GM21381 (cell line): ENCODE measurements around the gene FUNDC2.
"Not testable (repeated sequence)": the region's sequence is repeated elsewhere in the genome, so short reads cannot be mapped to it uniquely, and the experiment has no call there.

Experiments
- ATAC-seq: cut with Tn5 transposase; IDR thresholded peaks from one replicate; pipeline ENCODE4 v1.9.1; 2021; ENCODE audit warnings: mild to moderate bottlenecking, moderate library complexity; ENCODE audit not compliant: unreplicated experiment

The FUNDC2 gene

GRCh38 chrX:155026727-155027508 is at the start of gene FUNDC2:
Gene FUNDC2, plus strand, starts transcription at chrX:155026844. Its CDS starts 95 bp downstream, at chrX:155026939.
- peak; percentile 87 for ATAC-seq

GRCh38 chrX:154979629-154980028 is 47.0 kb upstream of the FUNDC2 start:
- ATAC-seq: no peak

GRCh38 chrX:154980330-154981115 is 46.1 kb upstream of the FUNDC2 start:
- peak; percentile 94 for ATAC-seq

GRCh38 chrX:154981116-154981411 is 45.6 kb upstream of the FUNDC2 start:
- no peak for ATAC-seq

- ATAC-seq: no peak
Measured at GRCh38 chrX:154986826-154987575, 39.6 kb upstream of the FUNDC2 start.

- no peak for ATAC-seq
Measured at GRCh38 chrX:154987940-154988339, 38.7 kb upstream of the FUNDC2 start.

GRCh38 chrX:154988719-154989118 is 37.9 kb upstream of the FUNDC2 start:
- no peak for ATAC-seq

- ATAC-seq: no peak
Measured at GRCh38 chrX:154990496-154990895, 36.1 kb upstream of the FUNDC2 start.

GRCh38 chrX:154991039-154991438 is 35.6 kb upstream of the FUNDC2 start:
- ATAC-seq: no peak

GRCh38 chrX:154991476-154991875 is 35.2 kb upstream of the FUNDC2 start:
- no peak for ATAC-seq

GRCh38 chrX:154998204-154998880 is 28.3 kb upstream of the FUNDC2 start:
- no peak for ATAC-seq

GRCh38 chrX:155000841-155001240 is 25.8 kb upstream of the FUNDC2 start:
- ATAC-seq: no peak

GRCh38 chrX:155001873-155002272 is 24.8 kb upstream of the FUNDC2 start:
- ATAC-seq: no peak

- no peak for ATAC-seq
Measured at GRCh38 chrX:155005190-155005589, 21.5 kb upstream of the FUNDC2 start.

- ATAC-seq: not testable (repeated sequence)
Measured at GRCh38 chrX:155006379-155006778, 20.3 kb upstream of the FUNDC2 start.

GRCh38 chrX:155006913-155007671 is 19.6 kb upstream of the FUNDC2 start:
- ATAC-seq: not testable (repeated sequence)

- ATAC-seq: not testable (repeated sequence)
Measured at GRCh38 chrX:155008578-155008977, 18.1 kb upstream of the FUNDC2 start.

- ATAC-seq: no peak
Measured at GRCh38 chrX:155009994-155010472, 16.6 kb upstream of the FUNDC2 start.

- no peak for ATAC-seq
Measured at GRCh38 chrX:155020591-155020990, 6.1 kb upstream of the FUNDC2 start.

- no peak for ATAC-seq
Measured at GRCh38 chrX:155022585-155022984, 4.1 kb upstream of the FUNDC2 start, which contains the start of gene F8. Gene F8, minus strand, starts transcription at chrX:155022723. Its CDS starts 171 bp downstream, at chrX:155022552.
